ENCODE data around the gene SYNE3. TPM values are rescaled to one million over a fixed set of nuclear protein-coding genes. Genes with fewer than 3 reads are reported as not detected.

The SYNE3 gene
- total RNA-seq, 1 donor from 2014 or later, result 11.3 TPM

DNA sequence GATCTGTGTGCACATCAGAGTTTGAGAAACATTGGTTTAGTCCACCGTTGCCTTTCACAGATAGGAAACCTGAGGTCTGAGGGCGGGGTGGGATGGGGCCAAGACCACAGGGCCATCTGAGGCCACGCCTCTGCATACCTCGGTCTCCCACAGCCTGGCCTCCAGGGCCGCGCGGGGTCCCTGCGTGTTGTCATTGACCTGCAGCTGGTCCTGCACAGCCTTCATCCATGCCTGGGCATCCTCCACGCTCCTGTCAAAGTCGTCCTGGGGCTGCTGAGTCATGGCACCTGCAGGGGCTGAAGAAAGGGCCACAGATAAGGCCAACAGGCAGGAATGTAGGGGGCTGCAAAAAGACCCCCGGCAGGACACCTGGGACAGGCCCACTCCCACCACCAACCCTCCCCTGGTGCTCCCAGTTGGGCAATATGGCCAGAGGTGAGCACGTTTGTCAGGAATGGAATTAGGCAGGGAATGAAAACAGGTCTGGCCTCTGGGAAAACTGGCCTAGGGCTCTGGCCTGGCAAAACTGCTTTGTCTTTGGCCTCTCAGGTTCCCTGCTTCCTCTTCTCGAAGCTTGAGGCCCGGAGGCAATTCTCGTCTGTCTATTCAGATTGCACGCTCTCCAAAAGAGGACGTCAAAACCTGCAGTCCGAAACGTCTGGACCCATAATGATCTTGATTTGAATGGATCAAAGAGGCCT, 40.8 kb downstream of the SYNE3 start:
- intact Hi-C loops (cut with micrococcal nuclease), result no loop called here
- TF ChIP-seq, protein P1, sequence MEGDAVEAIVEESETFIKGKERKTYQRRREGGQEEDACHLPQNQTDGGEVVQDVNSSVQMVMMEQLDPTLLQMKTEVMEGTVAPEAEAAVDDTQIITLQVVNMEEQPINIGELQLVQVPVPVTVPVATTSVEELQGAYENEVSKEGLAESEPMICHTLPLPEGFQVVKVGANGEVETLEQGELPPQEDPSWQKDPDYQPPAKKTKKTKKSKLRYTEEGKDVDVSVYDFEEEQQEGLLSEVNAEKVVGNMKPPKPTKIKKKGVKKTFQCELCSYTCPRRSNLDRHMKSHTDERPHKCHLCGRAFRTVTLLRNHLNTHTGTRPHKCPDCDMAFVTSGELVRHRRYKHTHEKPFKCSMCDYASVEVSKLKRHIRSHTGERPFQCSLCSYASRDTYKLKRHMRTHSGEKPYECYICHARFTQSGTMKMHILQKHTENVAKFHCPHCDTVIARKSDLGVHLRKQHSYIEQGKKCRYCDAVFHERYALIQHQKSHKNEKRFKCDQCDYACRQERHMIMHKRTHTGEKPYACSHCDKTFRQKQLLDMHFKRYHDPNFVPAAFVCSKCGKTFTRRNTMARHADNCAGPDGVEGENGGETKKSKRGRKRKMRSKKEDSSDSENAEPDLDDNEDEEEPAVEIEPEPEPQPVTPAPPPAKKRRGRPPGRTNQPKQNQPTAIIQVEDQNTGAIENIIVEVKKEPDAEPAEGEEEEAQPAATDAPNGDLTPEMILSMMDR (IDR thresholded peaks at IDR 0.05; ENCODE audit: borderline replicate concordance), result no peak
- Histone ChIP-seq H3K27me3 (ENCODE audit: low read depth) (no peaks in the 10 kb centered on the region), H3K27ac (replicated peaks) (no peak overlapping the region), H3K36me3 (peaks cover 15% of the 10 kb centered on the region), H3K4me3 (no peak overlapping the region), H3K4me1 (peaks cover 64% of the 10 kb centered on the region), H3K9me3 (replicated peaks) (no peaks in the 10 kb centered on the region)
- DNase-seq, result no peak

DNA sequence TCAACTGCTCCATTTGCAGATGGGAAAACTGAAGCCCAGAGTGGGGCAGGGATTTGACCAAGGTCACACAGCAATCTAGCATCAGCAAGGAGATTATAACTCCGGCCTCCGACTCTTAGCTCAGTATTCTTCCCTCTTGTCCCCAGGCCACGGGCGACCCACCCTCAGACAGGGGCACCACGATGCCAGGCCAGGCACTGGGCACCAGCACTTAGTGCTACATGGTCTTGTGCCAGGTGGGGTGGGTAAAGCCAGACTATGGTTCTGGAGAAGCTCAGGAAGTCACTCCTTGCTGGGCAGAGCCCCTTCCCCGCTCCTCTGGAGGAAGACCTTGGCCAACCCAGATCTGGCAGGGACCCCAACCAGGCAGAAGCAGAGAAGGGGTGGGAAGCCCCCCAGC, 41.5 kb downstream of the SYNE3 start:
- no peaks in the 10 kb centered on the region for H3K9me3 ChIP-seq (replicated peaks)
- H3K36me3 ChIP-seq, result peaks cover 17% of the 10 kb centered on the region
- TF ChIP-seq, protein P1 (IDR thresholded peaks at IDR 0.05; ENCODE audit: borderline replicate concordance), result no peak
- no peak overlapping the region for H3K27ac ChIP-seq (replicated peaks)
- H3K4me1 ChIP-seq, result peaks cover 62% of the 10 kb centered on the region
- H3K27me3 ChIP-seq (ENCODE audit: low read depth), result no peaks in the 10 kb centered on the region
- no peak for DNase-seq
- intact Hi-C loops (cut with micrococcal nuclease), result no loop called here
- no peak overlapping the region for H3K4me3 ChIP-seq

DNA sequence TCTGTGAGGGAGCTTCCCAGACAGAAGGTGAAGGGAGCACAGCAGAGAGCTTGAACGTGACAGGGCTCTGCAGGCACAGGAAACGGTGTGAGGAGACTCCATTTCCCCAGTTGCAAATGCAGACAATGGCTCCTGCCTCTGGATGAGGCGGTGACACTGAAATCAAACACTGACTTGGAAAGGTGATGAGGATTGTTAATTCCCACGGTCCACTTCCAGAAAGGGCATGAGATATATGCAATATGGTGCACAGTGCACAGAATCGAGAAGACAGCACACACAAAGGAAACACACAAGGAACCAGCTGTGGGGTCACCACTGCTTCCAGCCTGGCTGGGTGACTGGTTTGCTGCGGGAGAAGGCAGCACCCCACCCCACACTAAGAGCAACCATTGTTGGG, 42.0 kb downstream of the SYNE3 start:
- H3K27me3 ChIP-seq (ENCODE audit: low read depth), result no peaks in the 10 kb centered on the region
- no peaks in the 10 kb centered on the region for H3K9me3 ChIP-seq (replicated peaks)
- H3K4me3 ChIP-seq, result no peak overlapping the region
- H3K36me3 ChIP-seq, result peaks cover 21% of the 10 kb centered on the region
- peaks cover 62% of the 10 kb centered on the region for H3K4me1 ChIP-seq
- intact Hi-C loops (cut with micrococcal nuclease), result no loop called here
- TF ChIP-seq, protein P1 (IDR thresholded peaks at IDR 0.05; ENCODE audit: borderline replicate concordance), result no peak
- no peak for DNase-seq
- H3K27ac ChIP-seq (replicated peaks), result no peak overlapping the region

GRCh38 chr14:95472819-95473251, 43.6 kb downstream of the SYNE3 start:
- TF ChIP-seq, protein P1 (IDR thresholded peaks at IDR 0.05; ENCODE audit: borderline replicate concordance), result no peak
- intact Hi-C loops (cut with micrococcal nuclease), result no loop called here
- H3K4me3 ChIP-seq, result no peak overlapping the region
- H3K36me3 ChIP-seq, result peaks cover 21% of the 10 kb centered on the region
- H3K4me1 ChIP-seq, result peaks cover 62% of the 10 kb centered on the region
- H3K9me3 ChIP-seq (replicated peaks), result no peaks in the 10 kb centered on the region
- H3K27me3 ChIP-seq (ENCODE audit: low read depth), result no peaks in the 10 kb centered on the region
- no peak for DNase-seq
- H3K27ac ChIP-seq (replicated peaks), result peak overlapping the region; percentile 76

GRCh38 chr14:95471476-95471875, 45.0 kb downstream of the SYNE3 start:
- Histone ChIP-seq H3K4me1 (peaks cover 68% of the 10 kb centered on the region), H3K27ac (replicated peaks) (peak overlapping the region; percentile 76), H3K27me3 (ENCODE audit: low read depth) (no peaks in the 10 kb centered on the region), H3K4me3 (no peak overlapping the region), H3K36me3 (peaks cover 25% of the 10 kb centered on the region), H3K9me3 (replicated peaks) (no peaks in the 10 kb centered on the region)
- intact Hi-C loops (cut with micrococcal nuclease), result no loop called here
- TF ChIP-seq, protein P1 (IDR thresholded peaks at IDR 0.05; ENCODE audit: borderline replicate concordance), result no peak
- DNase-seq, result peak; percentile 66
